Measurements from ENCODE around the gene THOC7.

The THOC7 gene

DNA sequence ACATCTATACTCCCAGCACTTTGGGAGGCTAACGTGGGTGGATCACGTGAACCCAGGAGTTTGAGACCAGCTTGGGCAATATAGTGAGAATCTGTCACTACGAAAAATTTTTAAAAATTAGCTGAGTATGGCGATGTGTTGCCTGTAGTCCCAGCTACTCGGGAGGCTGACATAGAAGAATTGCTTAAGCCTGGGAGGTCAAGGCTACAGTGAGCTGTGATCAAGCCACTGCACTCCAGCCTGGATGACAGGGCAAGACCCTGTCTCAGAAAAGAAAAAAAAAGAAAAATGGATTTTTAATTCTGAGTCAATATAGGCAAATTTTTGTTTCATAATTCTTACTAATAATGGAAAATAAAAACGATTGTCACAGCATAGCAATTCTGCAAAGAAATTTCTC lies 31.2 kb downstream of the THOC7 start:
- DNase-seq: no peak

GRCh38 chr3:63830526-63830925 lies 33.1 kb downstream of the THOC7 start:
- DNase-seq: no peak

DNA sequence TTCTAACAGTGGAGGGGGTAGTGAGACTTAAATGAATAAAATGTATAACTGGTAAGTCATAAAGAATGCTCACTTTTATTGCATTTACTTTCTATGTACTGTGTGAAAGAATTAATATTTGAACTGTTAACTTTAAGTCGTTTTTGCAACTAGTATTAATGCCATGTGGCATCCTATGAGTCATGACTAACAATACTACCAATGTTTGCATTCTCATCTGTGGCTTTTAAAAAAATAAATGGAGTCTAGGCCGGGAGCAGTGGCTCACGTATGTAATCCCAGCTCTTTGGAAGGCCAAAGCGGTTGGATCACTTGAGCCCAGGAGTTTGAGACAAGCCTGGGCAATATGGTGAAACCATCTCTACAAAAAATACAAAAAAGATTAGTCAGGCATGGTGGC lies 39.3 kb downstream of the THOC7 start:
- peak; percentile 57 for DNase-seq

DNA sequence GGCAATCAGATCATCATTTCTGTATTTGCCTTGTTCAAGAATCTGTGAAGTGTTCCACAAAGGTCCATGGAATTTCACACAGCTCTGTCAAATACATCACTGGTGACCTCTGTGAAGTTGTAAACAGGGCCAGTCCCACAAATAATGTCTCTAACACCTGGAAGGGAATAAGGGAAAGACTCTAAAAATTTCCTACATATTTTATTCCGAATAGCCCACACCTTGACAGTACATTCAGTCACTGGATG lies 44.5 kb downstream of the THOC7 start, which contains the start of gene C3orf49:
Gene C3orf49, plus strand, starts transcription at position 149 of the 248 bp plus-strand sequence. CDS start 173 bp downstream, outside the sequence.
- DNase-seq: no peak

DNA sequence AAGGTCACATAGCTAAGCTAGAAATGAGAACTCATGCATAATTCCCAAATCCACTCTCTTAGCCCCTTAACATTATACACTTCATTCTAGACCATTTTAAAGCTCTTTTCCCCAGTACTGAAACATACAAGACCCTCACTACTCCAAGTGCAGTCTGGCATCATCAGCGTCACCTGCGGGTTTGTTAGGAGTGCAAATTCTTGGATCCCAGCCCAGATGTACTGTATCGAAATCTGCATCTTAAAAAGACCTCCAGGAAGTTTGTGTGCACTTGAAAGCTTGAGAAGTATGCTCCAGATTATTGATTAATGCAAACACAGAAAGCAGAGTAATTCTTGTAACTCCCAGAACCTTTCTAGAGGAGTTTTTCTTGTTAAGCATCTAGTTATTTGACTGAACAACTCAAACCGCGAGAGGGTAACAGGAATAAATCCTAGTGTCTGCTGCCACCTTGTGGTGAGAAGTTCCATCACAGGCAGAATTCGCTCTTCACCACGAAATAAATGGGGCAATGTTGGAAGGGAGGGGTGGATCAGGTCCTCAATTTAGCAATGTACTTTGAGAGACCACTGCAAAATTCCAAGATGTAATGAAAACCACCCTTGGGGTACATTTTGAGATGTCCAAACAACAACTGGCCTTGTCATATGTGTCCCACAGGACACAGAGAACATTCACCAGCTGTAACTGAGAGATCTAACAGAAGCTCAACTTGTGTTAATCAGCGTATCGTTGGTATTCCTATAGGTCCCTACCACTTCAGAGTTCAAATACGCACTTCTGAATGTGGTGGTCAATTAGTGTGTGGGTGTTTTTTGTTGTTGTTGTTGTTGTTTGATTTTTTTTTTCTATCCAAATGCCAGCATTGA lies 45.1 kb downstream of the THOC7 start:
- peak; percentile 45 for DNase-seq

DNA sequence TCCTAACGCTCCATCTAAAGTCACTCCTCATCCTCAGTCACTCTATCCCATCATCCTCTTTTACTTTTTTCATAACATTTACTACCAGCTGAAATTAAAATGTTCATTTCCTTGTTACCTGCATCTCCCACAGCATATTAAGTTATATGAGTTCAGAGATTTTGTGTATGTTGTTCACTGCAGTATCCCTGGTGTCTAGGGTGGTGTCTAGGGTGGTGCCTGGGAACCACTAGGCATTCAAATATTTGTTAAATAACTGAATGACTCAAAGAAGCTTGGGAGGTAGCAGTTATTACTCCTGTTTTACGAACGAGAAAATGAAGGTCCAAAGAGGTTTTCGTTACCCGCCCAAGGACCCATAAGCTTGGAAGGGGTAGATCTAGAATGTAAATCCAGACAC lies 46.4 kb downstream of the THOC7 start:
- DNase-seq: no peak

GRCh38 chr3:63814237-63814636 lies 49.4 kb downstream of the THOC7 start:
- DNase-seq: no peak

GRCh38 chr3:63809607-63810006 lies 54.0 kb downstream of the THOC7 start:
- no peak for DNase-seq

DNA sequence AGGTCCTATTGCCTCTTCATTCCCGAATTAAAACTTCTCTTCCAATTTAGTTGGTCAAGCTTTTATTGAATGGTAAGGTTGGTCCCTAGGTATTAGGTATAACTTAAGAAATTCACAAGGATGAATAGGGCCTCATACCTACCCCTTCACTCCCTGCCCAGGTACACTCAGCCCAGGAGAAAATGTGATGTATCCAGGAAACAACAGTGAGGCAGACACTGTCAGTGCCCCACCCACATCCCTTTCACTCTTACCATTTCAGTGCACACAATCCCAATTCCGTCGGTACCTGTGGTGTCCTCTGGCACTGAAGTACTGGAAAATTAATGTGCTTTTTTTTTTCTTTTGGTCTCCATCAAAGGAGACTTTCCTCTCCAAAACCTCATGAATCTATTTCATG lies 55.0 kb downstream of the THOC7 start:
- DNase-seq: no peak

DNA sequence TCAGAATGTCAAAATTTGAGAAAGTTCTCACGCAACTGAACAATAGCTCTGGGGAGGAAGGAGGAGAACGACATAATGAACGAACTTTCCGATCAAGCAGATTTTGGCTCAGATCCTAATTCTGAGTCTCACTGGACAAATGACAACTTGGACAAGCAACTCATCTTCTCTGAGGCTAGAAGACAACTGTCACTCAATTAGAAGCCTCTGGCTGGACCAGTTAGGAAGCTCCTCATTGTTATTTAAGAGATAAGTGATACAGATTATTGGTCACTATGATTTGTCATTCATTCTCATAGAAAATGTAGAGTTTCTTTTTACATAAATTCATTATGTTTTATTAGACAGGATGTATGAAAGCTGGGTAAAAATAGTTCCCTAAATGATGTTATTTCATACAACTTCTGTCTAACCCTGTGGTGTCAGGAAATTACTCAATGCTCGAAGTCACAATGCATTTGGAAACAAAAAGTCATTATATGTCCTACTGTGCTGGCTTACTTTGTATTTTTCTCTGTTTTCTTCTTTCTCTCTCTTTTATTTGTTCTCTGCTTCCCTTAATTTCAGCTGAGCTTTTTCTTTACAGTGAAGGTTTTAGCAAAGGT lies 55.5 kb downstream of the THOC7 start:
- no peak for DNase-seq

GRCh38 chr3:63803911-63804310 lies 59.7 kb downstream of the THOC7 start:
- no peak for DNase-seq

DNA sequence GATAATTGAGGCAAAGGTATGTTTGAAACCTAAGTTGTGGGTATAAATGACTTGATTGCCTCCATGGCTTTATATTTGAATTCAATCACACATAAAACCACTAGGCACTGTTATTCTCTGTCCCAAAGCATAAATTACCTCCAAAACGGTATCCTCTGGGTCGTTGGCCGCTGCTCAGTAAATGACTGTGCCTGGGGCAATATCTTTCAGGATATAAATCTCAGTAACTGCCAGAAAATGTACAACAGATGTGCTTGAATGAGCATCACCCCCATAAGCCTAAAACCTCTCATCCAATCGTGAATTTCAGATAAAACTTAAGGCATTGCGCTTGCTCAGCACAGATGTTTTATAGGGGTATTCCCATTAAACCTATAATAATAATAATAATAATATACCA lies 63.5 kb downstream of the THOC7 start:
- DNase-seq: no peak

- no peak for DNase-seq
These were observed 64.7 kb downstream of the THOC7 start for GRCh38 chr3:63798949-63799348.

DNA sequence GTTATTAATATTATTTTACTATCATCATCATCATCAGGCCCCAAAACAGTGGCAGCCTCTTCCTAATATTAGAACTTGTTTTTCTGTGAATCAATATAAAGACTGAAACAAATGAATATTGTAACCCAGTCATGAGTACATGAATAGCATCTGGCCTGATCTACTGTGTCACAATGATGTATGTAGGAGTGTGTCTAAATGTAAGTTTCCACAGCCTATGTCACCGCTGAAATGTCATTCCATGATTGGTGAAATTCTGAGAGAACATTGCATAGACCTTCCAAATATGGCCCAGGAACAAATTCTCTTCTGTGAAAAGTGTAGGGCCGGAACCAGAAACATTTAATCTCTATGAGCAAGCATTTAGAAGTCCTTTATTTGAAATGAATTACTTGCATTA lies 65.1 kb downstream of the THOC7 start:
- no peak for DNase-seq

DNA sequence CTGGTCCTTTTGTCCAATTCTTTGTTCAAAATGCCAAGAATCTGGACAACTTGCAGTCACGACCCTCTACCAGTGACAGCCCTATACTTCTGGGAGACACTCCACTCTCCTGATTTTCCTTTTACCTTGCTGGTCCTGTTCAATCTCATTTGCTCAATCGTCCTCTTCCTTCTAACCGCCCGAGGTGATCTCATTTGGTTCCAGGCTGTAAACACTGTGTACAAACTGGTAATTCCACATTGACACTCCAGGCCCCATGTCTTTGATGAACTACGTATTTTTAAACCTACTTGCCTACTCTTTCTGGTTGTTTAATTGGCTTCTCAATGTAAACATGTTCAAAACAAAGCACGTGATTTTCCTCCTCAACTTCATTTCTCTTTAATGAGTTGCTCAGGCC lies 68.2 kb downstream of the THOC7 start:
- DNase-seq: no peak

DNA sequence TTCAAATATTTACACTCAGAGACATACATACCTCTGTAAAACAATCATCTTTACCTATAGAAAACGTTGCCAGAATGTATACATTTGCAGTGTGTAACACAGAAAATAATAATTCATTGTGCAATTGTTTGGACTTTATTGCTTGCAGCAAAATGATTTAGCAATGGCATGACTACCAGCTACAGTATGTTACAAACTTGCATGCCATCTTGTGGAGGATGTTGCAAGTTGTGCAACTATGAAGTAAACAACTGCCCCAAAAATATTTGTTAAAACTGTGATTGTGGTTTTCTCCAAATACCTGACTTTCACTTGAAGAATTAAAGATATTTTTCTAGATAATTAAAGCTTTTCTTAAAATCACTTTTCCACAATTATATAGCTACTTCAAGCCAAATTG lies 71.6 kb downstream of the THOC7 start:
- peak; percentile 14 for DNase-seq
